MM.1S (cell line): ENCODE data around the gene PAN2.
"Not testable (repeated sequence)": the region's sequence is repeated elsewhere in the genome, so short reads cannot be mapped to it uniquely, and the experiment has no call there.

Experiments used
- DNase-seq: peaks from one replicate; pipeline ENCODE4 v3.0.0-alpha.2; 2015
- H2AFZ ChIP-seq: fragments of 300-600 bp; sonication (generic); 2 replicates; pipeline ENCODE4 v1.6.0; 2016; ENCODE audit warnings: antibody characterized with exemption, low read length
- H3F3A ChIP-seq: fragments of 300-600 bp; sonication (generic); 2 replicates; pipeline ENCODE4 v1.6.1; 2016; ENCODE audit warnings: mild to moderate bottlenecking, antibody characterized with exemption, low read length, moderate library complexity, mixed read lengths; ENCODE audit not compliant: insufficient read depth
- H3K27ac ChIP-seq: fragments of 300-600 bp; sonication (generic); 2 replicates; pipeline ENCODE4 v1.5.1; 2016; ENCODE audit warnings: mild to moderate bottlenecking, low read length
- H3K27me3 ChIP-seq: fragments of 300-600 bp; sonication (generic); replicated peaks from 2 replicates; pipeline ENCODE4 v1.6.0; 2016; ENCODE audit warnings: low read length; ENCODE audit not compliant: insufficient read depth
- H3K36me3 ChIP-seq: fragments of 300-600 bp; sonication (generic); replicated peaks from 2 replicates; pipeline ENCODE4 v1.6.1; 2016; ENCODE audit warnings: mild to moderate bottlenecking, low read length, mixed read lengths; ENCODE audit not compliant: insufficient read depth
- H3K4me1 ChIP-seq: fragments of 300-600 bp; sonication (generic); 2 replicates; pipeline ENCODE4 v1.6.1; 2016; ENCODE audit warnings: low read length, mixed read lengths
- H3K4me2 ChIP-seq: fragments of 300-600 bp; sonication (generic); 2 replicates; pipeline ENCODE4 v1.6.0; 2016; ENCODE audit warnings: low read depth, low read length
- H3K4me3 ChIP-seq: fragments of 300-600 bp; sonication (generic); 2 replicates; pipeline ENCODE4 v1.5.1; 2016; ENCODE audit warnings: low read length, mixed read lengths
- H3K79me2 ChIP-seq: fragments of 300-600 bp; sonication (generic); 2 replicates; pipeline ENCODE4 v1.6.1; 2016; ENCODE audit warnings: mixed run types, low read length, mixed read lengths
- H3K9ac ChIP-seq: fragments of 300-600 bp; sonication (generic); 2 replicates; pipeline ENCODE4 v1.6.1; 2016; ENCODE audit warnings: low read length, mixed read lengths
- H3K9me2 ChIP-seq: fragments of 300-600 bp; sonication (generic); replicated peaks from 2 replicates; pipeline ENCODE4 v1.6.1; 2016; ENCODE audit warnings: mild to moderate bottlenecking, low read length, mixed read lengths; ENCODE audit not compliant: insufficient read depth
- H3K9me3 ChIP-seq: fragments of 300-600 bp; sonication (generic); replicated peaks from 2 replicates; pipeline ENCODE4 v1.6.1; 2016; ENCODE audit warnings: mild to moderate bottlenecking, low read length, mixed read lengths; ENCODE audit not compliant: insufficient read depth
- H4K20me1 ChIP-seq: fragments of 300-600 bp; sonication (generic); 2 replicates; pipeline ENCODE4 v1.6.1; 2016; ENCODE audit warnings: mild to moderate bottlenecking, low read length, moderate library complexity, mixed read lengths; ENCODE audit not compliant: insufficient read depth
- CTCF ChIP-seq: fragments of 300-600 bp; sonication (generic); IDR thresholded peaks from 2 replicates; pipeline ENCODE4 v1.5.1; 2016; ENCODE audit warnings: antibody characterized with exemption, low read length, mixed read lengths
- EZH2 ChIP-seq: fragments of 300-600 bp; sonication (generic); optimal IDR thresholded peaks from 2 replicates; pipeline ENCODE3; 2017; ENCODE audit warnings: low read depth, mild to moderate bottlenecking, antibody characterized with exemption, low read length, mixed read lengths
- EZH2phosphoT487 ChIP-seq: fragments of 300-600 bp; sonication (generic); IDR thresholded peaks from 2 replicates; pipeline ENCODE4 v1.6.1; 2018; ENCODE audit warnings: antibody characterized with exemption, low read length

The PAN2 gene

GRCh38 chr12:56286044-56286830, 47.6 kb downstream of the PAN2 start:
- TF ChIP-seq CTCF = no peak
- no peak for TF ChIP-seq EZH2
- TF ChIP-seq EZH2phosphoT487 = no peak
- DNase-seq = no peak
- Histone ChIP-seq H3K27ac (no peak overlapping the region), H3K4me2 (no peak overlapping the region), H3K27me3 (no peaks in the 10 kb centered on the region), H3K79me2 (peaks cover 53% of the 10 kb centered on the region), H3K4me1 (no peaks in the 10 kb centered on the region), H3K36me3 (peaks cover 20% of the 10 kb centered on the region), H2AFZ (no peak overlapping the region), H3F3A (no peaks in the 10 kb centered on the region), H3K9me3 (no peaks in the 10 kb centered on the region), H3K9me2 (no peaks in the 10 kb centered on the region), H4K20me1 (no peaks in the 10 kb centered on the region), H3K9ac (no peak overlapping the region), H3K4me3 (no peak overlapping the region)

DNA sequence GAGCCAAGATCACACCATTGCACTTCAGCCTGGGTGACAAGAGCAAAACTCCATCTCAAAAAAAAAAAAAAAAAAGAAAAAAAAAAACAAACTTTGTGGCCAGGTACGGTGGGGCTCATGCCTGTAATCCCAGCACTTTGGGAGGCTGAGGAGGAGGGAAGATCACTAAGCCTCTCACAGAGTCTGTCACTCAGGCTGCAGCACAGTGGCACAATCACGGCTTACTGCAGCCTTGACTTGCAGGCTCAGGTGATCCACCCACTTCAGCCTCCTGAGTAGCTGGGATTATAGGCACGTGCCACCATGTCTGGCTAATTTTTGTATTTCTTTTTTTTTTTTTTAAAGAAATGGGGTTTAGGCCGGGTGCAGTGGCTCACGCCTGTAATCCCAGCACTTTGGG, 49.5 kb downstream of the PAN2 start:
- H2AFZ ChIP-seq, H3K4me2 ChIP-seq, H3K27me3 ChIP-seq, H3K9me3 ChIP-seq, H3K4me1 ChIP-seq, H3K9ac ChIP-seq, H3F3A ChIP-seq, H3K27ac ChIP-seq, H3K9me2 ChIP-seq, H4K20me1 ChIP-seq, H3K4me3 ChIP-seq, DNase-seq: not testable (repeated sequence)
- H3K36me3 ChIP-seq = peaks cover 14% of the 10 kb centered on the region
- peaks cover 34% of the 10 kb centered on the region for H3K79me2 ChIP-seq

GRCh38 chr12:56282579-56282978, 51.2 kb downstream of the PAN2 start:
- Histone ChIP-seq H3K9me2 (no peaks in the 10 kb centered on the region), H3K27me3 (no peaks in the 10 kb centered on the region), H3K36me3 (peaks cover 15% of the 10 kb centered on the region), H3K4me3 (no peak overlapping the region), H3K9me3 (no peaks in the 10 kb centered on the region), H3F3A (no peaks in the 10 kb centered on the region), H3K79me2 (peaks cover 19% of the 10 kb centered on the region), H3K27ac (no peak overlapping the region), H3K4me2 (no peak overlapping the region), H3K4me1 (no peaks in the 10 kb centered on the region), H4K20me1 (no peaks in the 10 kb centered on the region), H2AFZ (no peak overlapping the region), H3K9ac (no peak overlapping the region)
- TF ChIP-seq EZH2phosphoT487 (no peak), CTCF (no peak), EZH2 (no peak)
- no peak for DNase-seq

DNA sequence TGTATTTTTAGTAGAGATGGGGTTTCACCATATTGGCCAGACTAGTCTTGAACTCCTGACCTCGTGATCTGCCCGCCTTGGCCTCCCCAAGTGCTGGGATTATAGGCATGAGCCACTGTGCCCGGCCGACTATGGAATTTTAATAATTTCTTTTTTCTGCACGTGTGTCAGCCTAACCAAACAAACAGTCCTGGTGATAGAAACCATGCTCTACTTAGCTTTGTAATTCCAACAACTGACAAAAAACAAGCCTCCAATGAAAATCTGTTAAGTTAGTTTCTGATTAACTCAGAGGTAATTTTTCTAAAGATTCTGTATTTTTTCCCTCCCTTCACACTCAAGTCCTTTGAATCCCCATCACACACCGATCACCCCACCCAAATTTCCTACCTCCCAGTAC, 51.8 kb downstream of the PAN2 start:
- no peak for DNase-seq
- Histone ChIP-seq H3K4me1 (no peaks in the 10 kb centered on the region), H3K9ac (no peak overlapping the region), H3F3A (no peaks in the 10 kb centered on the region), H2AFZ (no peak overlapping the region), H3K9me2 (no peaks in the 10 kb centered on the region), H3K9me3 (no peaks in the 10 kb centered on the region), H3K27ac (no peak overlapping the region), H3K79me2 (peaks cover 16% of the 10 kb centered on the region), H3K4me3 (no peak overlapping the region), H4K20me1 (no peaks in the 10 kb centered on the region), H3K36me3 (peaks cover 15% of the 10 kb centered on the region), H3K27me3 (no peaks in the 10 kb centered on the region), H3K4me2 (no peak overlapping the region)
- no peak for TF ChIP-seq CTCF
- TF ChIP-seq EZH2phosphoT487 = no peak
- no peak for TF ChIP-seq EZH2
